Esophagus mucosa (tissue), 1 donor: ENCODE results near the gene KIF21A. TPM values are rescaled to one million over a fixed set of nuclear protein-coding genes. Genes with fewer than 3 reads are reported as not detected.

ENCODE experiments used
- ATAC-seq: fragments of 200-7000 bp; cut with Tn5 transposase; one replicate; pipeline ENCODE4 v1.9.1; 2020
- total RNA-seq: library from RNA; stranded (reverse); gene quantifications from one replicate; pipeline ENCODE4 v1.2.4, GENCODE V29; 2023
- donor health status: DM: yes; HTN: yes; CAD: no.

The KIF21A gene
- total RNA-seq, 1 donor from 2014 or later: 19.0 TPM

- no peak for ATAC-seq
These were observed 7.4 kb downstream of the KIF21A start for GRCh38 chr12:39435531-39435930.

- no peak for ATAC-seq
These were observed 11.1 kb downstream of the KIF21A start for GRCh38 chr12:39431797-39432196.

- no peak for ATAC-seq
These were observed 11.7 kb downstream of the KIF21A start for GRCh38 chr12:39431002-39431796.

GRCh38 chr12:39429809-39430208, 13.1 kb downstream of the KIF21A start:
- no peak for ATAC-seq

GRCh38 chr12:39427360-39427808, 15.5 kb downstream of the KIF21A start:
- ATAC-seq: no peak

- peak; percentile 89 for ATAC-seq
These were observed 16.2 kb downstream of the KIF21A start for GRCh38 chr12:39426636-39427240.

- ATAC-seq: no peak
These were observed 22.9 kb downstream of the KIF21A start for GRCh38 chr12:39420043-39420442.

- ATAC-seq: no peak
These were observed 23.4 kb downstream of the KIF21A start for GRCh38 chr12:39419471-39419870.

GRCh38 chr12:39417916-39418315, 25.0 kb downstream of the KIF21A start:
- no peak for ATAC-seq

GRCh38 chr12:39413836-39414771, 28.8 kb downstream of the KIF21A start:
- ATAC-seq: no peak

- ATAC-seq: no peak
These were observed 30.7 kb downstream of the KIF21A start for GRCh38 chr12:39412210-39412609.

- no peak for ATAC-seq
These were observed 36.7 kb downstream of the KIF21A start for GRCh38 chr12:39406262-39406661.

GRCh38 chr12:39405580-39405979, 37.3 kb downstream of the KIF21A start:
- no peak for ATAC-seq

GRCh38 chr12:39404000-39404399, 38.9 kb downstream of the KIF21A start:
- no peak for ATAC-seq

GRCh38 chr12:39403376-39403775, 39.5 kb downstream of the KIF21A start:
- ATAC-seq: peak; percentile 73

- ATAC-seq: no peak
These were observed 40.0 kb downstream of the KIF21A start for GRCh38 chr12:39402922-39403321.

GRCh38 chr12:39401459-39401858, 41.5 kb downstream of the KIF21A start:
- ATAC-seq: no peak

- no peak for ATAC-seq
These were observed 47.1 kb downstream of the KIF21A start for GRCh38 chr12:39395866-39396265.

GRCh38 chr12:39393890-39394289, 49.0 kb downstream of the KIF21A start:
- ATAC-seq: no peak

- no peak for ATAC-seq
These were observed 49.7 kb downstream of the KIF21A start for GRCh38 chr12:39393179-39393578.

- peak; percentile 48 for ATAC-seq
These were observed 50.6 kb downstream of the KIF21A start for GRCh38 chr12:39392154-39392925.

- no peak for ATAC-seq
These were observed 52.2 kb downstream of the KIF21A start for GRCh38 chr12:39390752-39391151.
